NCI-H526 treated with DMSO at 0.1 percent for 48 hours (cell line): ENCODE results near the gene LCP1.

ENCODE experiments used
- DNase-seq: peaks from one replicate; lab custom pipeline; 2025; lab: John Stamatoyannopoulos, UW

Gene LCP1

GRCh38 chr13:46127358-46128023 lies 54.5 kb downstream of the LCP1 start:
- DNase-seq, result no peak

GRCh38 chr13:46126552-46127357 lies 55.2 kb downstream of the LCP1 start:
- DNase-seq, result peak; percentile 63

- no peak for DNase-seq
These were observed 55.9 kb downstream of the LCP1 start for GRCh38 chr13:46126056-46126455.

GRCh38 chr13:46124967-46125933 lies 56.7 kb downstream of the LCP1 start:
- no peak for DNase-seq

GRCh38 chr13:46124531-46124966 lies 57.4 kb downstream of the LCP1 start:
- DNase-seq, result no peak

- no peak for DNase-seq
These were observed 59.7 kb downstream of the LCP1 start for GRCh38 chr13:46122304-46122703.

- no peak for DNase-seq
These were observed 60.3 kb downstream of the LCP1 start for GRCh38 chr13:46121597-46122163.

- DNase-seq, result no peak
These were observed 60.9 kb downstream of the LCP1 start for GRCh38 chr13:46121033-46121432.

- DNase-seq, result no peak
These were observed 61.9 kb downstream of the LCP1 start for GRCh38 chr13:46119883-46120614.

- DNase-seq, result no peak
These were observed 65.1 kb downstream of the LCP1 start for GRCh38 chr13:46116653-46117502.

- DNase-seq, result no peak
These were observed 67.4 kb downstream of the LCP1 start for GRCh38 chr13:46114613-46115012.

- DNase-seq, result no peak
These were observed 68.4 kb downstream of the LCP1 start for GRCh38 chr13:46113596-46113995.

GRCh38 chr13:46111151-46111550 lies 70.8 kb downstream of the LCP1 start:
- no peak for DNase-seq

GRCh38 chr13:46109451-46109850 lies 72.5 kb downstream of the LCP1 start:
- no peak for DNase-seq

GRCh38 chr13:46106839-46107371 lies 75.1 kb downstream of the LCP1 start:
- no peak for DNase-seq

GRCh38 chr13:46104868-46105267 lies 77.1 kb downstream of the LCP1 start, which contains the start of gene CPB2:
Gene CPB2 (minus strand): TSS chr13:46105033. CDS start chr13:46105009, 24 bp downstream.
- no peak for DNase-seq

GRCh38 chr13:46103037-46103436 lies 78.9 kb downstream of the LCP1 start:
- no peak for DNase-seq

GRCh38 chr13:46102255-46102605 lies 79.7 kb downstream of the LCP1 start:
- no peak for DNase-seq

GRCh38 chr13:46101484-46102254 lies 80.3 kb downstream of the LCP1 start:
- no peak for DNase-seq
